Measurements from ENCODE around the gene ADAP2.
"Not testable (repeated sequence)": the region's sequence is repeated elsewhere in the genome, so short reads cannot be mapped to it uniquely, and the experiment has no call there.

ADAP2 gene

DNA sequence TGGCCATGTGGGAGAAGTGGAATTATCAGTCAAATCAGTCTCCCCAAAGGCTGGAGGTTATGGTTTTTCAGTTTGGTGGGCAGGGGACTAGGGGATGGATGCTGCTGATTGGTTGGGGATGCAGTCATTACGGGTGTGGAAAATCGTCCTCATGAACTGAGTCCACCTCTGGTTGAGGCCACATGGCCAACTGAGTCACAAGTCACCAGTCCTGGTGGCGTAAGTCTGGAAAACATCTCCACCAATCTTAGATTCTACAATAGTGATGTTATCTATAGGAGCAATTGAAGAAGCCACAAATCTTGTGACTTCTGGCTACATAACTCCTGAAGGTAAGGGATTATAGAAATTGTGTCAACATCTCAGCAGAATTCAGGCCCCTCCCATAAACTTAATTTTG, 43.9 kb downstream of the ADAP2 start:
- CTCF ChIA-PET: no interaction called here
- no peak overlapping the region for H3K4me3 ChIP-seq (ENCODE audit: low read depth, low read length)
- TF ChIP-seq, protein P1, sequence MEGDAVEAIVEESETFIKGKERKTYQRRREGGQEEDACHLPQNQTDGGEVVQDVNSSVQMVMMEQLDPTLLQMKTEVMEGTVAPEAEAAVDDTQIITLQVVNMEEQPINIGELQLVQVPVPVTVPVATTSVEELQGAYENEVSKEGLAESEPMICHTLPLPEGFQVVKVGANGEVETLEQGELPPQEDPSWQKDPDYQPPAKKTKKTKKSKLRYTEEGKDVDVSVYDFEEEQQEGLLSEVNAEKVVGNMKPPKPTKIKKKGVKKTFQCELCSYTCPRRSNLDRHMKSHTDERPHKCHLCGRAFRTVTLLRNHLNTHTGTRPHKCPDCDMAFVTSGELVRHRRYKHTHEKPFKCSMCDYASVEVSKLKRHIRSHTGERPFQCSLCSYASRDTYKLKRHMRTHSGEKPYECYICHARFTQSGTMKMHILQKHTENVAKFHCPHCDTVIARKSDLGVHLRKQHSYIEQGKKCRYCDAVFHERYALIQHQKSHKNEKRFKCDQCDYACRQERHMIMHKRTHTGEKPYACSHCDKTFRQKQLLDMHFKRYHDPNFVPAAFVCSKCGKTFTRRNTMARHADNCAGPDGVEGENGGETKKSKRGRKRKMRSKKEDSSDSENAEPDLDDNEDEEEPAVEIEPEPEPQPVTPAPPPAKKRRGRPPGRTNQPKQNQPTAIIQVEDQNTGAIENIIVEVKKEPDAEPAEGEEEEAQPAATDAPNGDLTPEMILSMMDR (IDR thresholded peaks at IDR 0.05; ENCODE audit: insufficient read depth, low read length, missing control alignments): no peak
- POLR2A ChIA-PET: no interaction called here
- DNase-seq (ENCODE audit: low read depth, low spot score): no peak

DNA sequence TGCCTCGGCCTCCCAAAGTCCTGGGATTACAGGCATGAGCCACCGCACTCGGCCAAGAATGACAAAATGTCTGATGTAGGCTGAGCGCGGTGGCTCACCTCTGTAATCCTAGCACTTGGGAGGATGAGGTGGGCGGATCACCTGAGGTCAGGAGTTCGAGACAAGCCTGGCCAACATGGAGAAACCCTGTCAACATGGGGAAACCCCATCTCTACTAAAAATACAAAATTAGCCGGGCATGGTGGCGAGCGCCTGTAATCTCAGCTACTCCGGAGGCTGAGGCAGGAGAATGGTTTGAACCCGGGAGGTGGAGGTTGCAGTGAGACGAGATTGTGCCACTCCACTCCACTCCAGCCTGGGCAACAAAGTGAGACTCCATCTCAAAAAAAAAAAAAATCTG, 46.2 kb downstream of the ADAP2 start:
- POLR2A ChIA-PET; DNase-seq (ENCODE audit: low read depth, low spot score); H3K4me3 ChIP-seq (ENCODE audit: low read depth, low read length): not testable (repeated sequence)
- CTCF ChIA-PET: interaction anchor here (0.7 to 5.0 kb wide), 2 partner anchors 11 to 248 kb away, joined by 3 to 45 read pairs; no protein-coding TSS in a partner anchor

DNA sequence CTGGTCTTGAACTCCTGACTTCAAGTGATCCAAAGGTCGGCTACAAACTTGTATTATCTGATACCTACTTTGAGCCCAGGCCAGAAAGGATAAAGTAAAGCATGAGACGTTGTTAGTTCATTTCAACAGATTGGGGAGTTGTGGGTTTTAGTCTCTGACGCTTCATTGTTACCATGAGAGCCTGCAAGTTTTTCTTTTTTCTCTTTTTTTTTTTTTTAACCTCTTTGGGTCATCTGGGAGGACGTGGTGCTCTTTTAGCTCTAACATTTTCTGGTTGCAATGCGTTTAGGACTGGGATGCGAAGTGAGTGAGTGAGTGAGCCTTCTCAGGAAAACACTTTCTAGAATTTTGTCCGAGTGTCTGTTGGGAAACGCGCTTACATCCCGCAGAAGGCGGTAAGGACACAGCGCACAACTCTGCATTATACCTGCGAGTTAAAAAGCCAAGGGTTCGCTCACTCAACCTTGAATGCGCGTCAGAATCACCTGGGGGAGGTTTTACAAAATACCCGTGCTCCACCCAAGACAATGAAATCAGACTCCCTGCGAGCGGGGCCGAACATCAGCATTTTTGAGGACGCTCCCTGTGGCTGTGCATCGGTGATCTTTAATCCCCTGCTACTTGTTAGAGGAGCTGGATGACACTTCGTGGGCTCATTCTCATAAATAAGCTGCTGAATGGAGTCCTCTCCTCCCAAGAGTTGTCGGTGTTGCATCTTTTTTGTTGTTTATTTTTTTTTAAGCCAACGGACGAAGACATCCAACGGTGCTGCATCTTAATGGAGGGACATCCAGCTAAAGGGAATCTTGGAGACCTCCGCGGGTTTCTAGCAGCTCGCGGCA, 48.5 kb downstream of the ADAP2 start:
- TF ChIP-seq, protein P1 (IDR thresholded peaks at IDR 0.05; ENCODE audit: insufficient read depth, low read length, missing control alignments): peak; percentile 54
- POLR2A ChIA-PET: no interaction called here
- H3K4me3 ChIP-seq (ENCODE audit: low read depth, low read length): peak overlapping the region; percentile 66
- CTCF ChIA-PET: interaction anchor here (0.6 to 5.0 kb wide), 16 partner anchors 11 to 420 kb away, joined by 3 to 45 read pairs (median 3); partner anchors contain the start of gene CRLF3
- no peak for DNase-seq (ENCODE audit: low read depth, low spot score)

DNA sequence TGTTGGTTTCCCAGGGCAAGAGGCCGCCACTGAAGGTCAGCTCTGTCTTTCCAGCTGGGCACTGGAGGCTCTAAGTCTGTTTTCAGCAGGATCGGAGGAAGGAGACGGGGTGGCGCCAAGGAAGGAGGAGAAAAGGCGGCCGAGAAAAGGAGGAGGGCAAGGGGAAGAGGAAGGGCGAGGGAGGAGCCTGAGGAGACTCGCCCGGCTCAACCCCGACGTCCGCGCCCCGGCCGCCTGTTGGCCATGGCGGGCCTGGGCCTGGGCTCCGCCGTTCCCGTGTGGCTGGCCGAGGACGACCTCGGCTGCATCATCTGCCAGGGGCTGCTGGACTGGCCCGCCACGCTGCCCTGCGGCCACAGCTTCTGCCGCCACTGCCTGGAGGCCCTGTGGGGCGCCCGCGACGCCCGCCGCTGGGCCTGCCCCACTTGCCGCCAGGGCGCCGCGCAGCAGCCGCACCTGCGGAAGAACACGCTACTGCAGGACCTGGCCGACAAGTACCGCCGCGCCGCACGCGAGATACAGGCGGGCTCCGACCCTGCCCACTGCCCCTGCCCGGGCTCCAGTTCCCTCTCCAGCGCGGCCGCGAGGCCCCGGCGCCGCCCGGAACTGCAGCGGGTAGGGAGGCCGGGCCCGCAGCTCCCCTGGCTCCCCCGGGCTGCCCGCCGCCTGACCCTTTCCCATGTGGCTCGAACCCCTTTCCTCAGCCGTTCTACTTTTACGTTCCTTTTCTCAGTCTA, 49.3 kb downstream of the ADAP2 start, which contains the start of gene RNF135:
Gene RNF135 (plus strand): TSS at position 209 of the 737 bp plus-strand sequence. CDS start 35 bp downstream, at position 244.
- DNase-seq (ENCODE audit: low read depth, low spot score): no peak
- TF ChIP-seq, protein P1 (IDR thresholded peaks at IDR 0.05; ENCODE audit: insufficient read depth, low read length, missing control alignments): peak; percentile 35
- POLR2A ChIA-PET: no interaction called here
- peak within 1 kb of the TSS; percentile 66 for H3K4me3 ChIP-seq (ENCODE audit: low read depth, low read length)
- CTCF ChIA-PET: interaction anchor here (0.6 to 5.0 kb wide), 18 partner anchors 11 to 420 kb away, joined by 3 to 45 read pairs (median 3); partner anchors contain the start of gene CRLF3

DNA sequence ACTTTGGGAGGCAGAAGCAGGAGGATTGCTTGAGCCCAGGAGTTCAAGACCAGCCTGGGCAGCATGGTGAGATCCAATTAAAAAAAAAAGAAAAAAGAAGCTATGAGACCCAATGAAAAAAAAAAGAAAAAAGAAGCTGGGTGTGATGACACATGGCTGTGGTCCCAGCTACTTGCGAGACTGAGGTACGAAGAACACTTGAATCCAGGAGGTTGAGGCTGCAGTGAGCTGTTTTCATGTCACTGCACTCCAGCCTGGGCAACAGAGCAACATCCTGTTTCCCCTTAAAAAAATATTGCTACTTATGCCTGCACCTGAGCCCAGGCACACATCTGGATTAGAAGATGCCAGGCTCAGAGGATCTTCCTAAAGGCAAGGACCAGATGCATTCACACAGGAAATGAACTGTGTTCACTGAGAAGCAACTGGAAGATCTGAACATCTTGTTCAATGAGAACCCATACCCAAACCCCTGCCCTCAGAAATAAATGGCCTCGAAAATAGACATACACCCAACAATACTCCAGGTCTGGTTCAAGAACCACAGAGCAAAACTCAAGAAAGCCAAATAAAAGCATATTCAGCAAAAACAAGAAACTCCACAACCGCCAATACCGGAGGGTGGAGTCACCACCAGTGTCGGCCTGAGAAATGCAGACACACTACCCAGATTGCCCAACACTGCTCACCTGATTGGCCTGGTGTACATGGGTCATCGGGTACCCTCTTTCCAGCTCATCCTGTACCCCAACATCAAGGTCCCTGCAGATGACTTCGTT, 53.5 kb downstream of the ADAP2 start:
- TF ChIP-seq, protein P1 (IDR thresholded peaks at IDR 0.05; ENCODE audit: insufficient read depth, low read length, missing control alignments): no peak
- ChIA-PET CTCF (no interaction called here), POLR2A (no interaction called here)
- no peak for DNase-seq (ENCODE audit: low read depth, low spot score)
- no peak overlapping the region for H3K4me3 ChIP-seq (ENCODE audit: low read depth, low read length)

DNA sequence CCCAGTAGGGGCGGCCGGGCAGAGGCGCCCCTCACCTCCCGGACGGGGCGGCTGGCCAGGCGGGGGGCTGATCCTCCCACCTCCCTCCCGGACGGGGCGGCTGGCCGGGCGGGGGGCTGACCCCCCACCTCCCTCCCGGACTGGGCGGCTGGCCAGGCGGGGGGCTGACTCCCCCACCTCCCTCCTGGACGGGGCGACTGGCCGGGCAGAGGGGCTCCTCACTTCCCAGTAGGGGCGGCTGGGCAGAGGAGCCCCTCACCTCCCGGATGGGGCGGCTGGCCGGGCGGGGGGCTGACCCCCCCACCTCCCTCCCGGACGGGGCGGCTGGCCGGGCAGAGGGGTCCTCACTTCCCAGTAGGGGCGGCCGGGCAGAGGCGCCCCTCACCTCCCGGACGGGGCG, 58.2 kb downstream of the ADAP2 start:
- CTCF ChIA-PET; POLR2A ChIA-PET; DNase-seq (ENCODE audit: low read depth, low spot score); H3K4me3 ChIP-seq (ENCODE audit: low read depth, low read length): not testable (repeated sequence)

All from AG04449 (cell line).